NOMO-1 (cell line): ENCODE data around the gene DMXL1.
"Not testable (repeated sequence)": the region's sequence is repeated elsewhere in the genome, so short reads cannot be mapped to it uniquely, and the experiment has no call there.

Experiments
- DNase-seq, 2 experiments: peaks; one replicate each; lab custom pipeline; 2025; ENCODE audit not compliant: unreplicated experiment in 2 of 2; lab: John Stamatoyannopoulos, UW

DMXL1 gene

DNA sequence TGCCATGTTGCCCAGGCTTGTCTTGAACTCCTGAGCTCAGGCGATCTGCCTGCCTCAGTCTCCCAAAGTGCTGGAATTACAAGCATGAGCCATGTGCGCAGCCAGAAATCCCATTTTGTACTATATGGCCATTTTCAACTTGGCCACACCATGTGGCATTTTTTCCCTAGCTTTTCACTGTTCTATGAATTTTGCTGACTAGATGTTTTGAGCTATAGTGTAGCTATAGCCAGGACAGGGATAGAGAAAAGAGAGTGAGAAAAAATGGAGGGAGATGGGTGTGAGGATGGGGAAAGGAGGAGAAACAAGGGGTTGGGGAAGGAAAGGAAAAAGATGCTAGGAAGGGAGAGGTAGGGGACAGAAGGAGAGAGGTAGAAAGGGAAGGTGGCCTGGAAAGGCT, 46.4 kb downstream of the DMXL1 start:
- no peak for DNase-seq

DNA sequence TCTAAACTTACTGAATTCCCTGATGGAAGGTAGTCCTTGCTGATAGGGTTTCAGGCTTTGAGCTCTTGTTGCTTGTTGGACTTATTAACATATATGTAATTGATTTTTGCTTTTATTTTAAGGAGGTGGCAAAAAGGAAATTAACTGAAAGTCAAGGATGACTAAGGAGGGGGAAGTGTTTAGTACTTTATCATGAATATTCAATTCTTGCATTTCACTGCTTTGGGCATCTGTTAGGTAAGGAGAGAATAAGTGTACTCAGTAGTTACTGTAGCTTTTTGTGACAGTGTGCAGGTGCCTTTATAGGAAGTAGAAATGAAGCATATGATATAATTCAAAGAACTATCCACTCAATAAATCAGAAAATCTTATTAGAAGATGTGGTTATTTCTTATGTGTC, 47.1 kb downstream of the DMXL1 start:
- no peak for DNase-seq

DNA sequence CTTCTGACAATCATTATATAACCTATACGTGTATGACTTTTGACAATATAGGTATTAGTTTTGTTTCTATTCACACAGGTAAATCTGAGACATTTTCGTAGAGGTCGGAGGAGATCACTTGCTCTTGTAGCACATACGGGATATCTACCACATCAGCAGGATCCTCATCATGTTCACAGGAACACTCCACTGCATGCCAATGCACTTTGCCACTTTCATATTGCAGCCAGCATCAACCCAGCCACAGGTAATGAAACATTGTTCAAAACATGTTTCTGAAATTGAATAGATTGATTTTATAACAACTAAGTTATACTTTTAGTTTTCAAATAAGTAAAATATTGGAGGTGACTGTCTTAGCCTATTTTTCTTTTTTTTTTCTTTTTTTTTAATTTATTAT, 50.0 kb downstream of the DMXL1 start:
- DNase-seq: no peak

DNA sequence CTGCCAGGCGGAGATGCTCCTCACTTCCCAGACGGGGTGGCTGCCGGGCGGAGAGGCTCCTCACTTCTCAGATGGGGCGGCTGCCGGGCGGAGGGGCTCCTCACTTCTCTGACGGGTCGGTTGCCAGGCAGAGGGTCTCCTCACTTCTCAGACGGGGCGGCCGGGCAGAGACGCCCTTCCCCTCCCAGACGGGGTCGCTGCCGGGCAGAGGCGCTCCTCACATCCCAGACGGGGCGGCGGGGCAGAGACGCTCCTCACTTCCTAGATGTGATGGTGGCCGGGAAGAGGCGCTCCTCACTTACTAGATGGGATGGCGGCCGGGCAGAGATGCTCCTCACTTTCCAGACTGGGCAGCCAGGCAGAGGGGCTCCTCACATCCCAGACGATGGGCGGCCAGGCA, 51.6 kb downstream of the DMXL1 start:
- DNase-seq: not testable (repeated sequence)

DNA sequence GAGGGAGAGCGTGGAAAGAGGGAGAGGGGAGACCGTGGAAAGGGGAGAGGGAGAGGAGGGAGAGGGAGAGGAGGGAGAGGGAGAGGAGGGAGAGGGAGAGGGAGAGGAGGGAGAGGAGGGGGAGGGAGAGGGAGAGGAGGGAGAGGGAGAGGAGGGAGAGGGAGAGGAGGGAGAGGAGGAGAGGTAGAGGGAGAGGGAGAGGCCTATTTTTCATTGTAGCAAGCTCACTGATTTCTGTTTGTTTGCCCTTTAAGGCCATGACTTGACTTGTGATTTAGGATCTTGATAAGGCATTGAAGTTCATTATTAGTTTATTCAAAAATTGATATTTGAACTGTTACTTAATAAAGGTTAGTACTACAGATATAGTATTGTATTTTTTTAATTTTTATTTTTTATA, 52.4 kb downstream of the DMXL1 start:
- DNase-seq: no peak

DNA sequence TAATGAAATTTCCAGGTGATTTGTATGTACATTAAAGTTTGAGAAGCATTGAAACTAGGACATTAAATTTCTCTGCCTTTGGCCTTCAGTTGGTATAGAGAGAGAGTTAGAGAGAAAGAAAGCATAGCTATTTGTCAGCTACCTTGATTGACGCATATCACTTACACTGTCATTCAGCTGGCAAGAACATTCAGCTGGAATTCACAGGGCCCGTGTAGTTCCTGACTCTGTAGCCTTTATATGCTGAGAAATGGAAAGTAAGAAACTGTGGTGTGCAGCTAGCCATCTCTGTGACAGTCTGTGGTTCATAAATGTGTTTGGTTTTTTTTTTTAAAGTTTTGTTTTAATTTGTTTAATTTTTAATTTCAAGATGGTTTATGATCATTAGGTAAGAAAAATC, 58.9 kb downstream of the DMXL1 start:
- DNase-seq: no peak

DNA sequence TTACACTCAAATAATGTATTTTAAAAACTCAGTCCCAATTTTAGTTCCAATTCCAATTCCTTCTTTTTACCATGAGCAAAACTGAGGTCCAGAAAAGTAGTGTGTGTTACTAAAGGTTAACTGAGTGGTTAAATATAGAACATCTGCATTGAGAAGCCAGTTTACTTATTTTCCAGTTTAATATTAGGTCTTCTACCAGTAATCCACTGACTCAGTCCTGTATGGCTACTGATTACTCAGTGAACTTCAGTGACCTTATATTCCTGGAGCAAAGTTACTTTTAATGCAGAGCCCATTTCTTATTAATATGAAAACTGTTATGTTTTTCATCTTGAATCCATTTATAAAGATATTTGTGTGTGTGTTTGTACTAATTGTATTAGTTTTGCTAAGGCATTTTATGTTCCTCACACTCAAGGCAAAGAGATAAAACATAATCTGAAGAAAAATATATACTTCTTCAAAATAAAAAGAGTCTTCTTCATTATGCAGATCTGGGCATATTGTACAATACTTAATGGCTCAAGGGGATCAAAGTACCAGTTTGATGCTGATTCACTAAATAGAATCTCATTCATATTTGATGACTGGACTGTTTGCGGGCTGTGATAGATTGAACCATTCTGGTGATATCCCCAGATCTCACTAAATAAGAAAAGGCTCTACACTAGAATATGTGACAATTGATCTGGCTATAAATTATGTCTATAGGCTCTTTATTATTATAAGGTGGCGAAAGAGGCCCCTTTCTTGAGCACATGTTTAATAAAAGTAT, 60.8 kb downstream of the DMXL1 start:
- no peak for DNase-seq

DNA sequence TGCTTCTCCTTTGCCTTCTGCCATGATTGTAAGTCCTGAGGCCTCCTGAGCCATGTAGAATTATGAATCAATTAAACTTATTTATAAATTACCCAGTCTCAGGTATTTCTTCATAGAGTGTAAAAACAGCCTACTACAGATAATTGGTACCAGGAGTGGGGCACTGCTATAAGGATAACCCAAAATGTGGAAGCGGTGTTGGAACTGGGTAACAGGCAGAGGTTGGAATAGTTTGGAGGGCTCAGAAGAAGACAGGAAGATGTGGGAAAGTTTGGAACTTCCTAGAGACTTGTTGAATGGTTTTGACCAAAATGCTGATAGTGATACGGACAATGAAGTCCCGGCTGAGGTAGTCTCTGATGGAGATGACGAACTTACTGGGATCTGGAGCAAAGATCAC, 64.9 kb downstream of the DMXL1 start:
- not testable (repeated sequence) for DNase-seq

DNA sequence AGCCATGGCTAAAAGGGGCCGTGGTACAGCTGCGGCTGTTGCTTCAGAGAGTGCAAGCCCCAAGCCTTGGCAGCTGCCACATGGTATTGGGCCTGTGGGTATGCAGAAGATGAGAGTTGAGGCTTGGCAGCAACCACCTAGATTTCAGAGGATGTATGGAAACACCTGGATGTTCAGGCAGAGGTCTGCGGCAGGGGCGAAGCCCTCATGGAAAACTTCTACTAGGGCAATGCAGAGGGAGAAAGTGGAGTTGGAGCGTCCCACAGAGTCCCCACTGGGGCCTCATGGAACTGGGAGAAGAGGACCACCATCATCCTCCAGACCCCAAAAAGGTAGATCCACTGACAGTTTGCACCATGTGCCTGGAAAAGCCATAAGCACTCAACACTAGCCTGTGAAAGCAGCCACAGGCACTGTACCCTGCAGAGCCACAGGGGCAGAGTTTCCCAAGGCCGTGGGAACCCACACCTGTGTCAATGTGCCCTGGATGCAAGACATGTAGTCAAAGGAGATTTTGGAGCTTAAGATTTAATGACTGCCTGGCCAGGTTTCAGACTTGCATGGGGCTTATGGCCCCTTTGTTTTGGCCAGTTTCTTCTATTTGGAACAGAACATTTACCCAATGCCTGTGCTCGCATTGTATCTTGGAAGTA, 65.9 kb downstream of the DMXL1 start:
- DNase-seq: no peak

DNA sequence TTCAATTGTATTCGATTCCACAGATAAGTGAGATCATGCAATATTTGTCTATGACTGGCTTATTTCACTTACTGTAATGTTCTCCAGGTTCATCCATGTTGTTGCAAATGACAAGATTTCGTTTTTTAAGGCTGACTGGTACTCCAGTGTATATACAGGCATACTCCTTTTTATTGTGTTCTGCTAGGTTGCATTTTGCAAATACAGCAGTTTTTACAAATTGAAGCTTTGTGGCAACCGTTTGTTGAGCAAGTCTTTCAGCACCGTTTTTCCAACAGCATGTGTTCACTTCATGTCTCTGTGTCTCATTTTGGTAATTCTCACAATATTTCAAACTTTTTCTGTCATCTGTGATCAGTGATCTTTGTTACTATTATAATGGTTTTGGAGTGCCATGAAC, 82.7 kb downstream of the DMXL1 start:
- no peak for DNase-seq

DNA sequence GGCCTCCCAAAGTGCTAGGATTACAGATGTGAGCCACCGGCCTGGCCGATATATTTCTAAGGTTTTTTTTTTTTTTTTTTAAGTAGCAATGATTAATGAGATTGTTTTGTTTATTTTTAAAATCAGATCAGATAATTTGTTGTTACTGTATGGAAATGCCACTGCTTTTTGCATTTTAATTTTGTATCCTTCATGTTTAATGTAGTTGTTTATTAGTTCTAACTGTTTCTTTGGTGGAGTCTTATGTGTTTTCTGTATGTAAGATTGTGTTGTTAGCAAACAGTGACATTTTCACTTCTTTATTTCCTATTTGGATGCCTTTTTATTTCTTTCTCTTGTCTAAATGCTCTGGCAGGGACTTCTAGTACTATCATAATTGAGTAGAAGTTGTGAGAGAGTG, 87.3 kb downstream of the DMXL1 start:
- DNase-seq: no peak

DNA sequence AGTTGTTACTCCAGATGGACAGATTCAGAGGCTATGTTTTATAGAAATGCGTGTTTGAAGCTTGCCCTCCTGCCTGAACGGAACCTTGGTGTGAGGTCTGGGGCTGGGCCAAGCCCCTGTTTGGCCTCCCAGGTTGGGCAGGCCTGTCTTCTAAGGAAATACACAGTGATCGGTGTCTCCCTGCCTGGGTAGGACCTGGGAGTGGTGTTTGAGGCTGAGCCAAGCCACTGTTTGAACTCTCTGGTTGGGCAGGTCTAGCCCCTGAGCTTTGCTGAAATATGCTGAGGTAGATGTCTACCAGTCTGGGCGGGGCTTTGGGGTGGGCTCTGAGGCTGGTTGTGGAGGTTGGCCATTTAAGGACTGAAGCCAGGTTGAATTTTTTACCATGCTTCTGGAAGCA, 90.5 kb downstream of the DMXL1 start:
- no peak for DNase-seq

DNA sequence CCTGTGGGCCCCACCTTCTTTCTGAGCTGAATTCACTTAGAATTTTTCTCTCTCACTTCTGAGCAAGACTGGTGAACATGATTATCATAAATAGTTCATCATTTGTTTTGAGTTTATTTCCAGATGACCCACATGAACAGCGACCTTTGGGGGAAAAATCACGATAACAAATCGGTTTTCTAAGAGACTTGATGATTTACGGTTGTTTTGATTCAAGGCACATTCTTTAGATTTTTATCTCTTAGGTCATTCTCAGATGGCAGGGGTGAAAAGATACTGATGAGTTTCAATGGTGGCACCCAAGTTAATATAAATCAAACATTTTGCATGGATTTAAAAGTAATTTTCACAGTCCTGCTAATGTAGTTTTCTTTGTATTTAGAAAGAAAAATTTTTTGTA, 95.1 kb downstream of the DMXL1 start:
- no peak for DNase-seq

DNA sequence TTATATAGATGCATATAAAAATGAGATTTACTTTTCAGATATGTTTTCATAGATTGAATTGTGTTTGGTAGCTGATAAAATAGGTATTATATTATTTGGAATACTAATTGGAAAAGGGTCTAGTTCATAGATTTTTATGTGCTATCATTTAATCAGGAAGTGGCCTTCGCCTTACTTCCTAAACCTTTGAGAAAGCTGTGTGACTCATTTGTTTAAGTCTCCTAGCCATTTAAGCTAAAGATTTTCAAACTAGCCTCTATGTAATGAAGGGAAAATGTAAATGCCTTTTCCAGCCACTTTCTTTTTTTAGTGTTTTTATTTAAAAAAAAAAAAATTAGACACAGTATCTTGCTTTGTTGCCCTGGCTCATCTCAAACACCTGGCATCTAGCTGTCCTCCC, 97.5 kb downstream of the DMXL1 start:
- no peak for DNase-seq

DNA sequence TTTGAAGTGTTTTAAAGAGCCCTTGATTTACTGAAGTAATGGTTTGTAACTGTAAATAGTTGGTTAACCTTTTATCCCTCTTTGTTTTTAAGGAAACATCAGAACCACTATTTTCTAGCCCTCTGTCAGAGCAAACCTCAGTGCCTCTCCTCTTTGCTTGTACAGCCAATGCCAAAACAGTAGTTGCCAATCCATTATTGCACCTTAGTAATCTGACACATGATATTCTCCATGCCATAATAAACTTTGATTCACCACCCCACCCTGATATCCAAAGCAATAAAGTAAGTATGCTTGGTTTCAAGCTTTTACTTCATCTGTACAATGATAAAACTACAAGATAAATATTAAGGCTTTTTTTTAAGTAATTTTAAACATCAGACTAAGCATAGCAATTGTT, 100.8 kb downstream of the DMXL1 start:
- DNase-seq: no peak

DNA sequence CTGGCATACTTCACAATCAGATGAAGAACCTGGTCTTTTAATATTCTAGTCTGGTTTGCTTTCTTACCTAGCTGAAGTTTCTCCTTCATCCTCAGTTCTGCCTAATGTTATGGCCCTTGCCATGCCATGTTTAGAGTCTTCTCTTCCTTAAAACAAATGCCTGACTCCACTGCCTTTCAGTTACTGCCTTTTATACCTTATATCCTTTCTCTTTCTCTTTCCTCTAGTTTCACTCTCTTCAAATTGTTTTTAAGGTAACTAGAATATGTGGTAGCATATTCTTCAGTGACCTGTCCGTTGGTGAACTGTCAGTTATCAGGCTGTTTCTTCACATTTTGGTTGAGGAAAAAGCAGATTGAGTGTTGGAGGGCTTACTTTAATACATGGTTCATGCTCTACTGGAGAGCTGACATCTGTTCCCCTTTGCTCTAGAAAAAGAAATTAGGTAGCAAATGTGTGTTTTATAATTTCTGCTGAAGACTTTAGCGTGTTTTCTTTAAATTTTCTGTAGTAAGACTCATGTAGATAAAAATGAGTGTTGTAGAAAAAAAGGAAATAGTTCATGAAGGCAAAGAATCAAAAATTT, 103.8 kb downstream of the DMXL1 start:
- no peak for DNase-seq

DNA sequence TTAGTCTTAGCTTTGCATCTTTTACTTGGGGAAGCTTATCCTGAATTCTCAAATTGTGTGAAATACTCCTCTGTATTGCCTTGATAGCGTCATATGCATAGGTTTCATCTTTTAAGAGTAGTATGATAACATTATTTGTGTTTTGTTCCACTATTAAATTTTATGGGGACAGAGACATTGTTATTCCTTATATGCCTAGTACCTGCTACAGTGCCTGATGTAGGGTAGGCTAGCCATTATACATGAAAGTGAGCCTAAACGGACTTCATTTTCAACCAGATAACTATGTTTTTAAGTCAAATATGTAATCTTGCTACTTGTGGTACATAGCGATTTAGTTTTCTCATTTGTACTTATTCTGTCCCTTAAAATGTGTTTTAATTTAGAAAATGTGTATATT, 105.9 kb downstream of the DMXL1 start:
- DNase-seq: no peak

DNA sequence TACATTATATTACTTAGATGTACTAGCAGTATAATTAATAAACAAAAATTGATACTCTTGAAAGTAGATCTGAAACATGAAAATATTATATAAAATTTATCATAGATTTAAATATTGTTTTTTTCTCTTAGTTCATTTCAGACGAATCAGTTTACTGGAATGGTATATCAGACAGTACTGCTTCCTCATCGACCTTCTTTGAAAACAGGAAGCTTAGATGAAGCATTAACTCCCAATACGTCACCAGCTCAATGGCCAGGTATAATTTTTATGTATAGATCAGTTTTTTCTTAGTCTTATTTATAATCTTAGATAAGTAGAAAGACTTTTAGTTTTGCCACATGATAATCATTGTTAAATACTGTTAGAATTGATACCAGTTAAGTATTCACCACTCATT, 106.3 kb downstream of the DMXL1 start:
- no peak for DNase-seq

DNA sequence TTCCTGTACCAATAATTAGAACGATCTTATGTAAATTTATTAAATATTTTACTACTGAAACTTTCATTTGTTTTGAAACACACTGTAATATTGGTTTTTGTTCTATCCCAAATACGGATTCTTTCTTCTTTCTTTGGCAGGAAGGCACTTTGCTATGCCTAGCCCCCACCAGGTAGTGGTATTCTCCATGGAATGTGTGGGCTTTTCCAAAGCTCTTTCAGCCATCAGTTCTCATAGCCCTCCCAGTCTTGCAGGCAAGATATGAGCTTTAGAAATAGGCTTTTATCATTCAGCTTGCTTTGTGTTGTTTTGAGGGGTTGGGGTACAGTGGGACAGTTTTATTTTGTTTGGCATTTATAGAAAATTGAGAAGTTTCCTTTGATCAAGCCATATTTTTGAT, 107.5 kb downstream of the DMXL1 start:
- DNase-seq: no peak

DNA sequence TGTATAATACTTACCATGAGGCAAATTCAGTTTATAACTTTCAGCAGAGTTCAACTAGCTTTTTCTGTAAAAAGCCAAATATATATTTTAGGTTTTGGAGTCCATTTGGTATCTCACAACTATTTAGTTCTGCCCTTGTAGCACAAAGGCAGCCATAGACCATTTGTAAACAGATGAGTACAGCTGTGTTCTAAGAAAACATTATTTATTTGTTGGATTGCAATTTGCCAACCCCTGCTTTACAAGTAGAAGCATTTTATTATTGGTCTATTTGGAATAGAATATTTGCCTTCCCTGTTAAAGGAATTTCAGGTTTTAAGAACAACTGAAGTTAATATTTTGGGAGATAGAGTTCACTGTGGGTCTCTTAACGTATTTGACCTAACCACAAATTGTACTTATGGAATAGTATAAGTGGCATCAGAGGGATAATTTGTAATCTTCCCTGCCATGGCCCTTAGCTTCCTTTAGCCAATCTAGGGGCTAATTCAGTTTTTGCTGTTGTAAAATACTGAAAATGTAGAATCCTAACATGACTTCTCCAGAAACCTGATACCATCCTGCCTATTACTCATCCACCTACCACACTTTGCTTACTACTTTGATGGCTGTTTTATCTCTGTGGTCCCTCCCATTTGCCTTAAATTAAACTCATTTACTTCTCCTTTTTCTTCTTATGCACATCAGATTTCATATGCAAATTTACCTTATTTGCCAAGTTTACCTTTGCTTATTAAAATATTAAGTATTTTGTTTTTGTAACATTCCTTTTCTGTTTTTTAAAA, 109.2 kb downstream of the DMXL1 start:
- no peak for DNase-seq

DNA sequence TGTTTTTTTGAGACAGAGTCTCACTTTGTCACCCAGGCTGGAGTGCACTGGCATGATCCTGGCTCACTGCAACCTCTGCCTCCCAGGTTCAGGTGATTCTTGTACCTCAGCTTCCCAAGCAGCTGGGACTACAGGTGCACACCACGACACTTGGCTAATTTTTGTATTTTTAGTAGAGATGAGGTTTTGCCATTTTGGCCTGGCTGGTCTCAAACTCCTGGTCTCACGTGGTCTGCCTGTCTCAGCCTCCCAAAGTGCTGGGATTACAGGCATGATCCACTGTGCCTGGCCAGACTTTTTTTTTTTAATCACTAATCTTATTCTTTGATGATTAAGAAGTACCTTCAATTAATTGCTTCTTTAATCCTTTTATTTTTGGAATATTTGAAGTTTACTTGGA, 114.6 kb downstream of the DMXL1 start:
- DNase-seq: not testable (repeated sequence)
